Measurements from ENCODE around the gene PWP2.
"Not testable (repeated sequence)": the region's sequence is repeated elsewhere in the genome, so short reads cannot be mapped to it uniquely, and the experiment has no call there.

PWP2 gene

DNA sequence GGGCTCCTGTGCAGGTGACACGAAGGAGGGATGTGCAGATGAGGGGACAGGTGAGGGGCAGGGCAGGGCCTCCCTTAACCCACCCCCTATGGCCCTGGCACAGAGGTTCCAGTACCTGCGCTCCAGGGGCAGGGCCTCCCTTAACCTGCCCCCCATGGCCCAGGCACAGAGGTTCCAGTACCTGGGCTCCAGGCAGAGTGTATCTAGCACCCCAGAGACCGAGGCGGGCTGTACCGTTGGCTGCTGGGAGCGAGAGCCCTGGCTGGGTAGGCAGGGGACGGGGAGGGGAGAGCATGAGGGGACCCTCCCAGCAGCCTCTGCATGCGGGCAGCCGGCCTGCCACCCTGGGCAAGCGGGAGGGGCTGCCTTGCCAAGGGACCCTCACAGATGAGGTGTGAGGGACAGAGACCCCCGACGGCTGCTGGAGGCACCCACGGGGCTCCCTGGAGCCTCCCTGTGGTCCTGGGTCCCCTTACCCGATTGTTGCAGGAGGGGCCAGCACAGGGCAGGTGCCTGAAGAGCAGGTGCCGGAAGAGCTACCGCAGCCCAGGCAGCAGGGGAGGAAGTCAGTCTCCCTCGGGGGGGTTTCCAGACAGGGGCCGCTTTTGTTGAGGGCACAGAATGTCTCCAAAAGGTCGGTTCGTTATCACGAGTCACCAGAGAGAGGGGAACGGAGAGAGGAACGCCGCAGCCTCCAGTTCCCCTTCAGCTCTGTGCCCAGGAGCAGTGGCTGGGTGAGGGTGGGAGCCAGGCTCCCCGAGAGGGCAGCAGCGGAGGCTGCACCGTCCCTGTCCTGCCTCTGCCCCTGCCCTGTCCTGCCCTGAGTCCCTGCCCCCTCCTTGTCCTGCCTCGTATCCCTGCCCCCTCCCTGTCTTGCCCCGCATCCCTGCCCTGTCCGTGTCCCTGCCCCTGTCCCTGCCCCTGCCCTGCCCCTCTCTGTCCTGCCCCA, 52.4 kb downstream of the PWP2 start:
- DNase-seq, result not testable (repeated sequence)

DNA sequence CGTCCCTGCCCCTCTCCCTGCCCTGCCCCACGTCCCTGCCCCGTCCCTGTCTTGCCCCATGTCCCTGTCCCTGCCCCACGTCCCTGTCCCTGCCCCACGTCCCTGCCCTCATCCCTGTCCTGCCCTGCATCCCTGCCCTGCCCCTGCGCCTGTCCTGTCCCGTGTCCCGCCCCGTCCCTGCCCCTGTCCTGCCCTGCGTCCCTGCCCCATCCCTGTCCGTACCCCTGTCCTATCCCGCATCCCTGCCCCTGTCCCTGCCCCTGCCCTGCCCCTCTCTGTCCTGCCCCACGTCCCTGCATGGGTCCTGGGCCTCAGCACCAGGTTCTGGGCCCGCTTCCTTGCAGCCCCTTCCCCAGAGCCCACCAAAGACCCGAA, 53.1 kb downstream of the PWP2 start:
- DNase-seq, result not testable (repeated sequence)

DNA sequence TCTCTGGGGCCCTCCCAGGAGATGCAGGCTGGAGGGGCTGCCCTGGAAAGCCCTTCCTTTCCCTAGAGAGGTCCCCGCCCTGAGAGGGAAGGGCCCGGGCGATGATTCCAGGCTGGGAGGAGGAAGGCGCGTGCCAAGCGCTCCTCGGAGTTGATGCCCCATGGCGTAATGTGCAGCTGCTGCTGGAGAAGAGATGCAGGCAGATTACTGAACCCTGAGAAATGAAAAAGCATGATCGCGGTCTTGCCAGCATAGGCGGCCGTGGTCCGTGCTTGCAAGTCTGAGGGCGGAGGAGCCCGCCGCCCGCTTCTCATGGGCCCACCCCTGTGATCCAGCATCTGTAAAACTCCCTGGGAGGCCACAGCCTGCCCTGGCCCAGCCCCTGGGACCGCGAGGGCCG, 53.6 kb downstream of the PWP2 start:
- DNase-seq, result not testable (repeated sequence)

DNA sequence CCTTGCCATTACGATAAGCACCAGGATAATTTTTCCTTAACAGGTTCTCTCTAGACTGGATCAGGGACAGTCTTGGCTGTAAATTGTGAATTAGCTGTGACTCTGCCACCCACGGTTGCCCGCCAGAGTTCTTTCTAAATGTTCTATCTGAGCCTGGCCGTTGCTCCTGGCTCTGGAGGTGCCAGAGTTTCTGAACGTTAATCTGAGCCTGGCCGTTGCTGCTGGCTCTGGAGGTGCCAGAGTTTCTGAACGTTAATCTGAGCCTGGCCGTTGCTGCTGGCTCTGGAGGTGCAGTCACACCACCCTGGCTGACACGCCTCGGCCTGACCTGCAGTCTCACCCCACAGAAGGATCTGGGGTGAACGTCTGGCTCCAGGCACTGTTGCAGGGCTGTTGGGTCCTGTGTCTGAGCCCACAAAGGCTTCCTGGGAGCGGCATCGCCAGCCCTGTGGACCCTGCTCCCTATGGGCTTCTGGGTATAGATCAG, 56.0 kb downstream of the PWP2 start:
- DNase-seq, result not testable (repeated sequence)

DNA sequence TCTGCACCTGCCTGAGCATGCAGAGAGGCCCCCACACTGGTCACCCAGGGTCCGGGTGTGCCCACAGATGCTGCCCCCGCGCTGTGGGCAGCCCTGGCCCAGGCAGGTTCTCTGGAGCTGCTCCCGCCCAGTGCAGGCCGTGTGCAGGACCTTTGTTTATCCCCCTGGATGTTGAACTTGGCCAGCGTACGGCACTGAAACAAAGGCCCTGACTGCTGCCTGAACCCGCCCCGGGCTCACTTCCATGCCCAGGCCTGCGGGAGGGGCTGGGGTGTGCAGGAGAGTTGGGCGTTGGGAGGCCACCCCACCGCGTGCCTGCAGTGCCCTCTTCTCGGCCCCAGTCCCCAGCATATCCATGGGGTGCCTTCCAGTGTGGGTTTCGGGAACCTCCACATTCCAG, 58.7 kb downstream of the PWP2 start:
- DNase-seq, result not testable (repeated sequence)

DNA sequence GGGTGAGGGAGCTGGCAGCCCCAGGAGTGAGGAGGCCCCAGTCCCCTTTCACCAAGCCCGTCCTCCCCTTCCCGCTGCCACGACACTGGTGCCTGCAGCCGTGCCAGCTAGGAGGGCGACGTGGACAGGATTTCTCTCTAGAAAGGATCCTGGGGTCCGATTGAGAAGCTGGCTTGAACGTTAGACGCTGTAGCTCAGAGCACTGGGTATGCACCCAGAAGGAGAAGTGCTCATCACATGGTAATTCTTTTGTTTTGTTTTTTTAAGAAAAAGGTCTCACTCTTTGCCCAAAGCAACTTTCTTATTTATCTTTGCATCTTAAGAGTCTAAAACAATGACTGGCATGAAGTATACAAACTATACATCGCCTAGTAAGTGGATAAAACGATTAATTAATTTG, 60.3 kb downstream of the PWP2 start:
- DNase-seq, result not testable (repeated sequence)

DNA sequence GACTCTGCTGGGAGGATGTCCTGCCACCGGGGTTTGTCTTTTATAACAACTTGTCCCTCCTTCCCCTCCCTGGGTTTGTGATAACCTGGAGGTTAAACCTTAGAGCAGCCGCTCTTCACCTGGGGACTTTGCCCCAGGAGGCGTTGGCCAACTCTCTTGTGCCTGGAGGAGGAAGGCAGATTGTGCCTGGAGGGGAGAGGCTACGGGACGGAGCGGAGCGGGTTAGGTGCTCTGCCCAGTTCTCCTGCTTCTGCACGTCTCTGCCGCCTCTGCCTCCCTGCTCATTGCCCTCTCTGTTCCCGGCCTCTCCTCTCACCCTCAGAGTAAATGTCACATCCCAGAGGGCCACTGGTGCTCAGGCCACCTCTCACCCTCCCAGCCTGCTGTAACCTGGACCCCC, 63.1 kb downstream of the PWP2 start:
- not testable (repeated sequence) for DNase-seq

DNA sequence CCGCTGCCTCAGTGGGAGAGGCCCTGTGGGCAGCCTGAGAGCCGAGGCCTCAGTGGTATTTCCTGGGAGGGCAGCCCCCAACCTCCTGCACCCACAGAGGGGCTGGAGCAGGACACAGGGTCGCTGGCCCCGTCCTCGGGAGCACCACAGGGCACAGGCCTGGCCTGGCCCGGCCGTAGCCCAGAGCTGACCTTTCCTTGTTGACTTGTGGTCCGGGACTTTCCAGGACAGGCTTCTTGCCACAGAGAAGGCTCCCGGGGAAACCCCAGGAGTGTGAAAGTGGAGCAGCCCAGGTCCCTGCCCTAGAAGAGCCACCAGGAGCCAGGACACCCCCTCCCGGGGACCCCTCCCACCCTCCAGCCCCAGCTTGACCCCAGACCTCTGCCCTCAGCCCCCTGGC, 63.7 kb downstream of the PWP2 start:
- not testable (repeated sequence) for DNase-seq

DNA sequence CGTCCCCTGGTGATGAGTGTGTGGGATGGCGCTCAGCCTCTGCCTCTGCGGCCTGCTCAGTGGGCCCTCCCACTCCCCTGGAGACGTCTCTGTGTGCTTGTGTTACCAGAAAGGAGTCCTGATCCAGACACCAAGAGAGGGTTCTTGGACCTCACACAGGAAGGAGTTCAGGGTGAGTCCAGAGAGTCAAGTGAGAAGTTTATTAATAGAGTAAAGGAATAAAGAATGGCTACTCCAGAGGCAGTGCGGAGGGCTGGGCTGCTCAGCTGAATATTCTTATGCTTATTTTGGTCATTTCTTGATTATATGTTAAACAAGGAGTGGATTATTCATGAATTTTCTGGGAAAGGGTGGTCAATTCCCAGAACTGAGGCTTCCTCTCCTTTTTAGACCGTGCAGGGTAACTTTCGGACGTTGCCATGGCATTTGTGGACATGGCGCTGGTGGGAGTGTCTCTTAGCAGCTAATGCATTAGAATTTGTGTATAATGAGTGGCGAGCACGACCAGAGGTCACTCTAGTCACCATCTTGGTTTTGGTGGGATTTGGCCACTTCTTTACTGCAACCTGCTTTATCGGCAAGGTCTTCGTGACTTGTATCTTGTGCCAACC, 64.9 kb downstream of the PWP2 start:
- not testable (repeated sequence) for DNase-seq

DNA sequence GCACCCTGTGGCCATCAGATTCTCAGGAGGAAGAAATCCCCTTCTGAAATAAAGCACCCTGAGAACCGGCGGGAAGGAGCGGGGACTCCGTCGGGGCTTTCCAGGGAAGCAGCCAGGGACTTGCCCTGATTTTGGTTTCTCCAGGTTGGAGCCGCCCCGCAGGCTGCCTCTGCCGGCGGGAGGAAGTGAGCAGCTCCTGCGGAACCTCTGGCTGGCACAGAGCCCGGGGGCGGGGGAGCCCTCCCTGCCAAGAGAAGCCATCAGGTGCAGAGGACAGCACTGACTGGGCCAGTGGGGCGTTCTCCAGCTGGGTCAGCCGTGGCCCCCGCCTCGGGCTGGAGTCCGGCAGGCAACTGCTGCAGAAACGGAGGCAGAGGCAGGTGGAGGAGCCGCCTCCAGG, 65.5 kb downstream of the PWP2 start:
- DNase-seq, result not testable (repeated sequence)

DNA sequence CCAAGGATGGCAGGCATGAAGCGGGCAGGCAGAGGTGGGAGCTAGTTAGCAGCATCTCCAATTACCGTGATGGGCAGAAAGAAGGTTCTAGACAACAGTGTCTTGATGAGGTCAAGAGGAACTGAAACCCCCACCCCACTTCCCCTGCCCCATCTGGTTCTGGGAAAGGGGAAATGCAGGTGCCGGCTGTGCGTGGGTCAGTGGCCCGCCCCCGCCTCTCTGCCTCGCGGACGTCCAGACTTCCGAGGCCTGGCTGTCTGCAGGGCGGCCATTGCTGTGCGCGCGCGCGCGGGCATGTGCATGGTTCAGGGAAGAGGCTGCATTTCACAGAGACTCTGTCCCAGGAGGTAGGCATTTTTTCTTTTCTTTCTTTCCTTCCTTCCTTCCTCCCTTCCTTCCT, 68.0 kb downstream of the PWP2 start:
- DNase-seq, result not testable (repeated sequence)

DNA sequence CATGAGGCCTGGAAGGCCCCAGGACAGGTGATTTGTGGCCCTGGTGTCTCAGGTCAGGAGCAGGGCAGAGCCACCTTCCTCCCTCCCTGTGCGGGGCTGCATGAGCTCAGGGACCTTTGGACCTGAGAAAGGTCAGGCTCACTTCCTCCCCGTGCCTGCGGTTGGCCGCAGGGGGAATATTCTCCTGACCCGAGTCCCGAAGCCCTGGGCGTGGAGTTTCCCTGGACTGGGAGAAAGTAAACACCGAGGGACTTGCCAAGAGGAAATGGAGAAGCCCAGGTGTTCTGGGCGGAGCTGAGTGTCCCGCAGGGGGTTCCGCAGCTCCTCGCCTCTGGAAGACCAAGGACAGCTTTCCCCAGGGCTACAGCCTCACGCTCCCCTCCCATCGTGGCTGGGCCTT, 68.9 kb downstream of the PWP2 start:
- DNase-seq, result not testable (repeated sequence)

All from amygdala (tissue), 56 donors.